ENCODE data around the gene ANKRD6.

DNA sequence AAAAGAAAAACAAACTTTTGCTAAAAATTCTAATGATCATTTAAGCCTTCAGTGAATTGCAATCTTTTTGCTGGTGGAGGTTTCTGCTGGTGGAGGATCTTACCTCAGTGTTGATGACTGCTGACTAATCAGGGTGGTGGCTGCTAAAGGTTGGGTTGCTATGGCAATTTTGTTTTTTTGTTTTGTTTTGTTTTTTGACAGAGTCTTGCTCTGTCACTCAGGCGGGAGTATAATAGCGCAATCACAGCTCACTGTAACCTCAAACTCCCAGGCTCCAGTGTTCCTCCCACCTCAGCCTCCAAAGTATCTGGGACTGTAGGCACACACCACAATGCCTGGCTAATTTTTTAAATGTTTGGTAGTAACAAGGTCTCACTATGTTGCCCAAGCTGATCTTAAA, 94.7 kb downstream of the ANKRD6 start:
- TF ChIP-seq CTCF (IDR thresholded peaks at IDR 0.05) (no peak), POLR2AphosphoS5 (IDR thresholded peaks at IDR 0.05; ENCODE audit: low read depth, low read length) (no peak)
- TF ChIP-seq, protein P1, sequence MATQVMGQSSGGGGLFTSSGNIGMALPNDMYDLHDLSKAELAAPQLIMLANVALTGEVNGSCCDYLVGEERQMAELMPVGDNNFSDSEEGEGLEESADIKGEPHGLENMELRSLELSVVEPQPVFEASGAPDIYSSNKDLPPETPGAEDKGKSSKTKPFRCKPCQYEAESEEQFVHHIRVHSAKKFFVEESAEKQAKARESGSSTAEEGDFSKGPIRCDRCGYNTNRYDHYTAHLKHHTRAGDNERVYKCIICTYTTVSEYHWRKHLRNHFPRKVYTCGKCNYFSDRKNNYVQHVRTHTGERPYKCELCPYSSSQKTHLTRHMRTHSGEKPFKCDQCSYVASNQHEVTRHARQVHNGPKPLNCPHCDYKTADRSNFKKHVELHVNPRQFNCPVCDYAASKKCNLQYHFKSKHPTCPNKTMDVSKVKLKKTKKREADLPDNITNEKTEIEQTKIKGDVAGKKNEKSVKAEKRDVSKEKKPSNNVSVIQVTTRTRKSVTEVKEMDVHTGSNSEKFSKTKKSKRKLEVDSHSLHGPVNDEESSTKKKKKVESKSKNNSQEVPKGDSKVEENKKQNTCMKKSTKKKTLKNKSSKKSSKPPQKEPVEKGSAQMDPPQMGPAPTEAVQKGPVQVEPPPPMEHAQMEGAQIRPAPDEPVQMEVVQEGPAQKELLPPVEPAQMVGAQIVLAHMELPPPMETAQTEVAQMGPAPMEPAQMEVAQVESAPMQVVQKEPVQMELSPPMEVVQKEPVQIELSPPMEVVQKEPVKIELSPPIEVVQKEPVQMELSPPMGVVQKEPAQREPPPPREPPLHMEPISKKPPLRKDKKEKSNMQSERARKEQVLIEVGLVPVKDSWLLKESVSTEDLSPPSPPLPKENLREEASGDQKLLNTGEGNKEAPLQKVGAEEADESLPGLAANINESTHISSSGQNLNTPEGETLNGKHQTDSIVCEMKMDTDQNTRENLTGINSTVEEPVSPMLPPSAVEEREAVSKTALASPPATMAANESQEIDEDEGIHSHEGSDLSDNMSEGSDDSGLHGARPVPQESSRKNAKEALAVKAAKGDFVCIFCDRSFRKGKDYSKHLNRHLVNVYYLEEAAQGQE (IDR thresholded peaks at IDR 0.05; ENCODE audit: insufficient read depth in 1 of 2, low read depth in 2 of 2, low read length in 1 of 2): no peak
